G401 (cell line): ENCODE data around the gene FBXL3. TPM values are rescaled to one million over a fixed set of nuclear protein-coding genes. Genes with fewer than 3 reads are reported as not detected.
"Not testable (repeated sequence)": the region's sequence is repeated elsewhere in the genome, so short reads cannot be mapped to it uniquely, and the experiment has no call there.

Source experiments
- DNase-seq: peaks from one replicate; pipeline ENCODE4 v3.0.0-alpha.2; 2015; ENCODE audit warnings: low spot score
- in situ Hi-C: cut with HindIII; loops from 2 replicates; pipeline ENCODE4 v1.10.0; 2016; ENCODE audit warnings: low sequenced_read_pairs, mixed read lengths
- total RNA-seq: library from RNA; depleted of rRNA; stranded (reverse); fragments of >200 nt; shearing (Covaris generic); gene quantifications from 2 replicates; pipeline ENCODE4 v1.2.3, GENCODE V29; 2014

Gene FBXL3
- total RNA-seq, 1 experiment from 2014 or later = 18.5 TPM

- in situ Hi-C loops = no loop called here
- DNase-seq = no peak
Observed at GRCh38 chr13:77031656-77032243, 4.8 kb upstream of the FBXL3 start.

- no peak for DNase-seq
- in situ Hi-C loops = no loop called here
Observed at GRCh38 chr13:77029436-77029835, 2.5 kb upstream of the FBXL3 start.

GRCh38 chr13:77028202-77028601 lies 1.2 kb upstream of the FBXL3 start:
- in situ Hi-C loops = no loop called here

GRCh38 chr13:77026255-77026860 lies 601 bp downstream of the FBXL3 start:
- in situ Hi-C loops = no loop called here

More at GRCh38 chr13:77028202-77028601, 1.2 kb upstream of the FBXL3 start:
- DNase-seq = no peak

GRCh38 chr13:77022341-77022740 lies 4.6 kb downstream of the FBXL3 start:
- in situ Hi-C loops = no loop called here
- peak; percentile 53 for DNase-seq

More at GRCh38 chr13:77026255-77026860, 601 bp downstream of the FBXL3 start:
- peak; percentile 67 for DNase-seq

GRCh38 chr13:77019756-77020155 lies 7.2 kb downstream of the FBXL3 start:
- no peak for DNase-seq
- in situ Hi-C loops = no loop called here

GRCh38 chr13:77016888-77017623 lies 9.9 kb downstream of the FBXL3 start:
- DNase-seq = no peak
- in situ Hi-C loops = no loop called here

- no peak for DNase-seq
- in situ Hi-C loops = no loop called here
Observed at GRCh38 chr13:77016251-77016812, 10.6 kb downstream of the FBXL3 start.

- DNase-seq = no peak
- in situ Hi-C loops = no loop called here
Observed at GRCh38 chr13:77014906-77015685, 11.9 kb downstream of the FBXL3 start.

- no peak for DNase-seq
- in situ Hi-C loops = no loop called here
Observed at GRCh38 chr13:77013853-77014542, 13.0 kb downstream of the FBXL3 start.

GRCh38 chr13:77009719-77010118 lies 17.2 kb downstream of the FBXL3 start:
- DNase-seq, in situ Hi-C loops: not testable (repeated sequence)

- DNase-seq = no peak
- in situ Hi-C loops = no loop called here
Observed at GRCh38 chr13:77009011-77009410, 17.9 kb downstream of the FBXL3 start.

GRCh38 chr13:77008337-77008736 lies 18.6 kb downstream of the FBXL3 start:
- in situ Hi-C loops, DNase-seq: not testable (repeated sequence)

- DNase-seq = peak; percentile 66
- in situ Hi-C loops = no loop called here
Observed at GRCh38 chr13:77002590-77003190, 24.3 kb downstream of the FBXL3 start.

GRCh38 chr13:77001963-77002587 lies 24.9 kb downstream of the FBXL3 start:
- in situ Hi-C loops = no loop called here
- DNase-seq = no peak

- in situ Hi-C loops = no loop called here
- DNase-seq = peak; percentile 27
Observed at GRCh38 chr13:77001540-77001939, 25.4 kb downstream of the FBXL3 start.

- DNase-seq = no peak
- in situ Hi-C loops = no loop called here
Observed at GRCh38 chr13:77000475-77000874, 26.5 kb downstream of the FBXL3 start.

GRCh38 chr13:76994281-76994680 lies 32.7 kb downstream of the FBXL3 start:
- no peak for DNase-seq
- in situ Hi-C loops = no loop called here
